Measurements from ENCODE around the gene NBEAL2. TPM values are rescaled to one million over a fixed set of nuclear protein-coding genes. Genes with fewer than 3 reads are reported as not detected.

Gene NBEAL2
- total RNA-seq, 1 donor from 2014 or later, result 115 TPM

DNA sequence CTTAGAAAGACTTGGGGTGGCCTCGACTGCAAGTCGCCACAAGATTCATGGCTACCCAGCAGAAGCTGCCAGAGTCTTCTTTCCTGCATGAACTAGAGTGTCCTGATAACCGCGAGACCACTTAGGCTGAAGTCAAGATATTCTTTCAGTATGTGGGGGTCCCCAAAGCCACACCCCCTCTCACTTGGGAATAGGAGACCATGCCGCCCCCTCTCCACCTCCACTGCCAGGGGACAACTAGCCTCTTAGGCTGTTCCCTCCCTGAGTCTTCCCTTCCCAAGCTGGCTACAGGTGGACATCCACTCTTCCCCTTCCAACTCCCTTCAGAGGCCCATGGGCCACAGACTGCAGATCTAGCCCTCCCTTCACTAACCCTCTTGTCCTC, 1.7 kb upstream of the NBEAL2 start:
- Mint-ChIP-seq H3K27me3 (peaks cover 2% of the 10 kb centered on the region), H3K27ac (peak overlapping the region; percentile 84), H3K36me3 (ENCODE audit: low read depth) (peaks cover 24% of the 10 kb centered on the region), H3K4me3 (peak overlapping the region; percentile 98), H3K9me3 (no peaks in the 10 kb centered on the region), H3K4me1 (peaks cover 54% of the 10 kb centered on the region)
- intact Hi-C loops (cut with micrococcal nuclease), result loop anchor here (2.0 to 5.0 kb wide), 4 partner anchors 29 to 305 kb away; partner anchors contain the start of genes KIF9, KLHL18 and SETD2
- no peak for DNase-seq

DNA sequence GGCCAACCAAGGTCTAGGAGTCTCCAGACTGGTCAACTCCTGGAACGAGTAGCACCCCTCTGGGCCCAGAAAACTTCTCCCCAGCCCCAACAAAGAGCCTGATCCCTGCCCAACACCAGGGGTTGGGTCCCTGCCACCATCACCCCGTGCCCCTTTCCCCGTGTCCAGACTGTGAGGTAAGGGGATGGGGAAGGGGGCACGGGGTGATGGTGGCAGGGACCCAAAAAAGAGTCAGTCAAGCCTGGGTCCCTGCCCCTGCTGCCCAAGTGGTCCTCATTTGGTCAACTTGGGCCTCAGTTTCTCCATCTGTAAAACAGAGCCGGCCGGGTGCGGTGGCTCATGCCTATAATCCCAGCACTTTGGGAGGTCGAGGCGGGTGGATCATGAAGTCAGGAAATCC, 1.1 kb upstream of the NBEAL2 start:
- intact Hi-C loops (cut with micrococcal nuclease), result loop anchor here (2.0 to 5.0 kb wide), 4 partner anchors 30 to 304 kb away; partner anchors contain the start of genes KIF9, KLHL18 and SETD2
- peaks cover 22% of the 10 kb centered on the region for H3K36me3 Mint-ChIP-seq (ENCODE audit: low read depth)
- H3K9me3 Mint-ChIP-seq, result no peaks in the 10 kb centered on the region
- peaks cover 53% of the 10 kb centered on the region for H3K4me1 Mint-ChIP-seq
- peak overlapping the region; percentile 93 for H3K27ac Mint-ChIP-seq
- peak overlapping the region; percentile 98 for H3K4me3 Mint-ChIP-seq
- no peak for DNase-seq
- H3K27me3 Mint-ChIP-seq, result peaks cover 2% of the 10 kb centered on the region

DNA sequence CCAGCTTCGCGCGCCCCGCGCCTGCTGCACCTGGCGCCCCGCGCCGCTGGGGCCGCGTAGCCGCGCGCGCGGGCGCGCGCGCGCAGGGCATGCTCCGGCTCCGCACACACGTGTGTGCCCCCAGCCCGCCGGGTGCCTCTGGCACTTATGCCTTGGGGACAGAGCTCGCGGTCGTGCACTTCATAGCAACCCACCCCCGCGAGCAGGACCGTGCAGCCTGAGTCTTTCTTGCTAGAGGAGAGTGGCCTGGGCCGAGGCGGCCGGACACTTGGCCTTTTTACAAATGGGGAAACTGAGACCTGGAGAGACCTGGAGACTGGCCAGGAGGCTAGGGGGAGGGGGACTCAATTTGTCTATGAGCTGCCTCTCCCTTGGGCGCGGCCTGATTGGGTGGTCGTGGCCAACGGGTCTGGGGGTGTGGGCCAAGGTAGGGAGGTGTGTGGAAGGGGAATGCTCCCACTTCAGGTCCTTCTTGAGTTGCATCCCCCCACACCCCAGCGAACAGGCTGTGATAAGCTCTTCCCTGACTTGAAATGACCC, 562 bp downstream of the NBEAL2 start:
- no peak for DNase-seq
- H3K36me3 Mint-ChIP-seq (ENCODE audit: low read depth), result peaks cover 9% of the 10 kb centered on the region
- H3K9me3 Mint-ChIP-seq, result no peaks in the 10 kb centered on the region
- intact Hi-C loops (cut with micrococcal nuclease), result loop anchor here (1.0 to 5.0 kb wide), 6 partner anchors 7 to 400 kb away; partner anchors contain the start of genes KIF9, KLHL18 and SETD2
- H3K27me3 Mint-ChIP-seq, result peaks cover 2% of the 10 kb centered on the region
- peak overlapping the region; percentile 88 for H3K4me3 Mint-ChIP-seq
- peak overlapping the region; percentile 82 for H3K27ac Mint-ChIP-seq
- peaks cover 52% of the 10 kb centered on the region for H3K4me1 Mint-ChIP-seq

DNA sequence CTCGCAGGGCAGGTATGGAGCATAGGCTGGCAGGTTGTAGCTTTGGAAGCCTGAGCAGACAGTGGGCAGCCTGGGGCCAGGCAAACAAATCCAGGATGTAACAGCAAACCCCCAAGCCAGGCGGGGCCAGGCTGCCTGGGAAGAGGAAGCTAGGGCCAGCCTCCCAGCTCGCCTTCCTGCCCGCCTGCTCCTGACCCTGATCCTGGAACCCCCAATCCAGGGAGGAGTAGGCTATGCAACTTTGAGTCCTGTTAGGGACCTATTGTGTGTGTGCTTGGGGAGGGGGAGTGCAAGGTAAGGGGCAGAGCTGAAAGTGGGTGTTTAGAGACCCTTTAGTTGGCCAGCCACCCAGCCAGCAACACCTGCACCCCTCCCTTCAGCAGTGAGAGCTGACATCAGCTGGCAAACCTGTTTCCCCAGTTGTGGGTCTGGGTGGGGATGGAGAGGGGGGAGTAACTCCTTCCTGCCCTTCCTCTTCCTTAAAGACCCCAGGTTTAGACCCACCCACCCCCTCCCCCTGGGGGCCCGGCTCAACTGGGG, 2.5 kb downstream of the NBEAL2 start:
- H3K36me3 Mint-ChIP-seq (ENCODE audit: low read depth), result peaks cover 4% of the 10 kb centered on the region
- DNase-seq, result no peak
- H3K4me3 Mint-ChIP-seq, result peak overlapping the region; percentile 70

DNA sequence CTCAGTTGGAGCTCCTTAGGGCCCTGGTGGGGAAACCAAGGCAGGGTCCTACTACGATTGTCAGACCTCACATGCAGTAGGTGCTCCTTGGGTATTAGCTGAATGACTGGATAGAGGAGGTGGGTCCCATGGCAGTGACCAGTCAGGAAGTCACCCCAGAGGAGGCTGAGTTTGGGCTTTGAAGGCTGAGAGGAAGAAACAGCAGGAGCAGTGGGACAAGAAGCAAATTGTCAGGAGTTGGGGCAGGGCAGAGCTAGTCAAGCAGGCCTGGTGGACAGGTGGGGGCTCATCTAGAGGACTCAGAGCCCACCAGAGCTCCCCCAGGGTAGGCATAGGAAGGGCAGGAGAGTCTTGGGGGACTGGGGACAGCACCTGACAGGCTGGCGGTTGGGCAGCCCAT, 3.1 kb downstream of the NBEAL2 start:
- Mint-ChIP-seq H3K36me3 (ENCODE audit: low read depth) (peaks cover 6% of the 10 kb centered on the region), H3K9me3 (no peaks in the 10 kb centered on the region), H3K27ac (peak overlapping the region; percentile 70), H3K4me3 (no peak overlapping the region), H3K27me3 (no peaks in the 10 kb centered on the region), H3K4me1 (peaks cover 63% of the 10 kb centered on the region)
- DNase-seq, result no peak
- intact Hi-C loops (cut with micrococcal nuclease), result no loop called here

More for the DNA sequence above, 2.5 kb downstream of the NBEAL2 start:
- Mint-ChIP-seq H3K27me3 (no peaks in the 10 kb centered on the region), H3K9me3 (no peaks in the 10 kb centered on the region), H3K4me1 (peaks cover 60% of the 10 kb centered on the region), H3K27ac (peak overlapping the region; percentile 60)
- intact Hi-C loops (cut with micrococcal nuclease), result no loop called here

DNA sequence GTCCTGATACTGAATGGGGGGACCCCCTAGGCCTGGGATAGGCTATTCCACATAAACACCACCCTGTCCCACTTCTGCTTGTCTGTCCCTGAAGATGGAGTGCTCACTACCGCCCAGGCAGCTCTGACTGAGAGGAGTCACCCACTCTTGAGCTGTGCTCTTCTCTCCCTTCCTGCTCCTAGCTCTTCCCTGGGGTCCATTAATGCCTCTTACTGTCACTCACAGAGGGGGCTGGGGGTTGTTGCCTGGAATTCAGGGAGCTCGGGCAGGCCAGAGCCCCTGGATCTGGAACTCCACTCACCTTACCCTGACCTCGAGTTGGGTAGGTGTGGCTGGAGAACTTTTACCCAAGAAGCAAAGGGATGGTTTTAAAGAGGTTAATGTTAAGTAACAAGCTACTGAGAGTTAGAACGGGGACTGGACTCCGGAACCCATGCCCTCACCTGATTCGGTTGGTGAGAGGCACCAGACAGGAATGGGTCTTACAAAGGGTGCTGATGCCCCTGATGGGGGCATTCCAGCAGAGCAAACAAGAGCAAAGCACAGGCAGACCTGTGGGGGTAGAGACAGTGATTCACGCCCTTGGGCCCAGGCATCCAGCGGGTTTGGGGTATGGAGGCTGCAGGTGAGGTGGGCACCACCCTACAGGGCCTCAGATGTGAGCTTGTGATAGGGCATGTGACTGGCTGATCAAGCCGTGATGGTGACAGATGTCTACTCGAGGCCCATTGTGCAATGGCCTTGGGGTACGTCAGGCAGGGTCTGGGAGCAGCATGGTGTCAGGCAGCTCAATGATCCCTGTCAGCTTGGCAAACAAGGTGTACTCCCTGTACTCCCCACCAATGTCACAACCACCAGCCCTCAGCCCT, 5.4 kb downstream of the NBEAL2 start:
- H3K27me3 Mint-ChIP-seq, result no peaks in the 10 kb centered on the region
- peaks cover 75% of the 10 kb centered on the region for H3K4me1 Mint-ChIP-seq
- H3K36me3 Mint-ChIP-seq (ENCODE audit: low read depth), result peaks cover 17% of the 10 kb centered on the region
- no peaks in the 10 kb centered on the region for H3K9me3 Mint-ChIP-seq
- DNase-seq, result no peak
- no peak overlapping the region for H3K4me3 Mint-ChIP-seq
- peak overlapping the region; percentile 62 for H3K27ac Mint-ChIP-seq
- intact Hi-C loops (cut with micrococcal nuclease), result no loop called here

DNA sequence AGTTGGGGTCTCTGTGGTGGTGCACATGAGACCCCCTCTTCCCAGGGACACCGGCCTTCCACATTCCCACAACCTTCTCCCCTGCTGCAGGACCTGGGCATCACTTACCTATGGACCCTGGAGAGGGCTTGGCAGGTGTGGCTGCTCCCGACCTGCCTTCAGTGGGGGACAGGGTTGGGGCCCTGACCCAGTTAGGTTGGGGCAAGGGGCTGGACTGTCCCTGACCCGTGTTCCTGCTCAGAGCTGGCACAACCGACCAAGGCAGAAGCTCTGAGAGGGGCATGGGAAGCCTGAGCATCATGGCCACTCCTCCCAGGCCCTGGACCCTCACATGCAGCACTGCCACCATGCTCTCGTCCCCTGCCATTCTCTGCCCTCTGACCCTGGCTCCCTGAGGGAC, 6.1 kb downstream of the NBEAL2 start:
- DNase-seq, result no peak
- peaks cover 79% of the 10 kb centered on the region for H3K4me1 Mint-ChIP-seq
- no peak overlapping the region for H3K4me3 Mint-ChIP-seq
- H3K9me3 Mint-ChIP-seq, result no peaks in the 10 kb centered on the region
- peaks cover 24% of the 10 kb centered on the region for H3K36me3 Mint-ChIP-seq (ENCODE audit: low read depth)
- no peaks in the 10 kb centered on the region for H3K27me3 Mint-ChIP-seq
- peak overlapping the region; percentile 97 for H3K27ac Mint-ChIP-seq
- intact Hi-C loops (cut with micrococcal nuclease), result no loop called here

DNA sequence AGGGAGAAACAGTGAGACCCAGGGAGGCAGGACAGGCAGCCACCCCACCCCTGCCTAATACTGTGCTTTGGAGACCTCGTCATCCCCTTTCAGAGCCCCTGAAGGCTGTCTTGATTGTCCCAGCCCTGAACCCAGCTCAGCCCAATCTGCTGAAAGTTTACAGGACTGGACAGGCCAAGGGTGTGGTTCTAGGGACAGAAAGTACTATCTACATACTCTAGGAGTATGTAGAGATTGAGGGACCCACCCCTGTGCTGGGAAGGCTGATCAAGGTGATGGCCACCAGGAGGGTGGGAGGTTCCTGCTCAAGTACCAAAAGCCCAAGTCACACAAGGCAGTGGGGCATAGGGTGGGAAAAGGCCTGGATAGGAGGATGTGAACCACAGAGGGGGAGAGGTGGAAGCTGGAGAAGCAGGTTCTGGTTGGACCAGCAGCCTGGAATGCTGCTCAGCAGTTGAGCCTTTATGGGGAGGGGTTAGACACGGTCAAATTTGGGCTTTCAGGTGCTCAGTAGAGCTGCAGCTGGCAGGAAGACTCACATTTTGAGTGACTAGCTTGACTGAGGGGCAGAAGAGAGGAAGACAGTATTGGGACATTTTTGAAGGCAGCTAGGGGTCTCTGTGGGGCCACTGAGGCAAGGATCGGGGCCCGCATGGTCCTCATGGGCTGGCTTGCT, 6.7 kb downstream of the NBEAL2 start:
- Mint-ChIP-seq H3K9me3 (no peaks in the 10 kb centered on the region), H3K4me1 (peaks cover 75% of the 10 kb centered on the region), H3K27ac (peak overlapping the region; percentile 97), H3K27me3 (no peaks in the 10 kb centered on the region), H3K36me3 (ENCODE audit: low read depth) (peaks cover 24% of the 10 kb centered on the region), H3K4me3 (peak overlapping the region; percentile 89)
- intact Hi-C loops (cut with micrococcal nuclease), result no loop called here
- DNase-seq, result no peak

DNA sequence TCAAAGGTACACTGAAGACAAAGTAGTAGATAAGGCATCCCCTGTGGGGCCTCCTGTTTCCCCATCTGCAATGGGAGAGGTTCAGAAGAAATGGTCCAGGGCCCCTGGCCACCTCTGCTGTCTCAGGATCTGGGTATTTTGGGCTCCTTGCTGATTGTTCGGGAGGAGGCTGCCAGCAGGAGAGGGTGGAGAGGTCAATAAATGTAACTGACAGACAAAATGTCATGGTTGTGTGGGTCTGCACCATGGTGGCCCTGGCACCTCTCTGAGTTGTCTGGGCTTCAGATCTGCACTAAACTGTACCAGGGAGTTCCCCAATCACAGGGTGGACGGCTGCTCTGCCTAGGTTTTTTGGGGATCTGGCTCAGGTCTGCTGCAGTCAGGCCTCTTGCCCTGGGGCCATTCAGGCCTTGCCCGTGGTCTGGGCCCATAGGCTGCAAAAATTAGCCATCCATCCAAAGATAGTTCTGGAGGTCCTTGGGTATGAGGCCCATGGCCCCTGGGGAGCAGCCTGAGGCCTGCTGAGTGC, 7.4 kb downstream of the NBEAL2 start:
- no peaks in the 10 kb centered on the region for H3K27me3 Mint-ChIP-seq
- intact Hi-C loops (cut with micrococcal nuclease), result loop anchor here (1.0 kb wide), 1 partner anchor 8 kb away; the partner anchor contains the start of gene NBEAL2
- no peak for DNase-seq
- H3K9me3 Mint-ChIP-seq, result no peaks in the 10 kb centered on the region
- peaks cover 26% of the 10 kb centered on the region for H3K36me3 Mint-ChIP-seq (ENCODE audit: low read depth)
- H3K4me1 Mint-ChIP-seq, result peaks cover 70% of the 10 kb centered on the region
- H3K4me3 Mint-ChIP-seq, result peak overlapping the region; percentile 89
- H3K27ac Mint-ChIP-seq, result peak overlapping the region; percentile 97

DNA sequence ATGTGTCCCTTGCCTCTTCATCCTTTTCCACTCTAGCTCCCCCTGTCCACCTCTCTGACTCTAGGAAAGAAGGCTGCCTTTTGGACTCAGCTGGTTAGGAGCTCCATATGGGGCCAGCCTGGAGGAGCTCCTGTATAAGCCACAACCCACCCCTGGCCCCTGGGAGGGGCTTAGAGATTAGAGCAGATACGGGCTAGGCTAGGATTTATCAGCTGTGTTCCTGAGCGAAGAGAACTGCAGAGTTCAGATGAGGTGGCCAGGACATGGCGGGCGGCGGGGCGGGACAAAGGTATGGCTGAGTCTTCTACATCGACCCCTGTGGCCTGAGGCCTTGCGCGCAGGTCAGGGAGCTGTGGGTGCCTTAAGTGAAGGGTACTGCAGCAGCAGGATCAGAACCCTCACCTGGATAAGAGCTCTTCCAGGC, 7.9 kb downstream of the NBEAL2 start:
- peak overlapping the region; percentile 89 for H3K4me3 Mint-ChIP-seq
- H3K4me1 Mint-ChIP-seq, result peaks cover 67% of the 10 kb centered on the region
- no peaks in the 10 kb centered on the region for H3K27me3 Mint-ChIP-seq
- peak overlapping the region; percentile 97 for H3K27ac Mint-ChIP-seq
- no peak for DNase-seq
- intact Hi-C loops (cut with micrococcal nuclease), result loop anchor here (1.0 kb wide), 1 partner anchor 8 kb away; the partner anchor contains the start of gene NBEAL2
- H3K36me3 Mint-ChIP-seq (ENCODE audit: low read depth), result peaks cover 27% of the 10 kb centered on the region
- H3K9me3 Mint-ChIP-seq, result no peaks in the 10 kb centered on the region

DNA sequence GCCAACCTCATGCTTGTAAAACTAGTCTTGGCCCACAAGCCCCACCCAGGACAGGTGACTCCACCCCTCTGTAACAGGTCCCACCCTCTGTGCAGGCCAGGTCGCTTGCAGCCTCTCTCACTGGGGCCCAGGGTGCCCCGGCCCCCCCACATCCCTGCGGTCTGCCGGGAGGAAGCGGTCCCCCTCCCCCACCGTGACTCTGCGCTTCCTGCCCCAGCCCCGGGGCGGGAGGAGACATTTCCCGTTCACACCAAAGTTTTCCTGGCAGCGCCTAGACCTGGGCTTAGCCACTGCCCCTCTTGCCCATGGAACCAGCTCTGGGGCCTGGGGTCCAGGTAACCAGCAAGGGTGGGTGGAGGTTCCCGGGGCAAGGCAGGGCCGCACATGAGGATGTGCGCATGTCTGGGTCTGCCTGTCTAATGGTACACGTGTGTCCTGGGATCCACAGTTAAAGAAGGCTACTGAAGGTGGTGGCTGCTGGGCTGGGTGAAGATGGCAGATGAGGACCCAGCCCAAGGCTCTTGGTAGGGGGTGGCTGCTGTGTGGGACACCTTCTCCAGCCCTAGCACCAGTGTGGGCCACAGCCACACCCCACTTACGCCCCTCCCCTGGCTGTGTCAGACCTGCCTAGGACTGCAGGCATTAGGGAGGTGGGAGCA, 8.4 kb downstream of the NBEAL2 start:
- H3K4me3 Mint-ChIP-seq, result peak overlapping the region; percentile 89
- H3K9me3 Mint-ChIP-seq, result no peaks in the 10 kb centered on the region
- peak overlapping the region; percentile 97 for H3K27ac Mint-ChIP-seq
- H3K27me3 Mint-ChIP-seq, result no peaks in the 10 kb centered on the region
- intact Hi-C loops (cut with micrococcal nuclease), result loop anchor here (1.0 kb wide), 1 partner anchor 9 kb away; the partner anchor contains the start of gene NBEAL2
- peak; percentile 97 for DNase-seq
- H3K36me3 Mint-ChIP-seq (ENCODE audit: low read depth), result peaks cover 30% of the 10 kb centered on the region
- peaks cover 62% of the 10 kb centered on the region for H3K4me1 Mint-ChIP-seq

DNA sequence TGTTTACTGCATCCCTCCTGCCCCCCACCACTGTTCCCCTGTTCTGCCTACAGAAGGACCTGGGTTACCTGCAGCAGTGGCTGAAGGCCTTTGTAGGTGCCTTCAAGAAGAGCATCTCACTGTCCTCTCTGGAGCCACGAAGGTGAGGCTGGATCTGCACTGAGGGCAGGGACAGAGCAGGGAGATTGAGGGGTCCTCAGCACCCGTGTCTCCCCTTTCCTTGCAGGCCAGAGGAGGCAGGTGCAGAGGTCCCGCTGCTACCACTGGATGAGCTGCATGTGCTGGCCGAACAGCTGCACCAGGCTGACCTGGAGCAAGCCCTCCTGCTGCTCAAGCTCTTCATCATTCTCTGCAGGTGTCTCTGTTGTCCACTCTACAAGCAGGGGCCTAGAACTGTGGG, 9.2 kb downstream of the NBEAL2 start:
- H3K4me1 Mint-ChIP-seq, result peaks cover 59% of the 10 kb centered on the region

More for the DNA sequence above, 9.2 kb downstream of the NBEAL2 start:
- H3K4me3 Mint-ChIP-seq, result peak overlapping the region; percentile 89
- no peak for DNase-seq
- H3K27me3 Mint-ChIP-seq, result no peaks in the 10 kb centered on the region
- peak overlapping the region; percentile 97 for H3K27ac Mint-ChIP-seq
- intact Hi-C loops (cut with micrococcal nuclease), result no loop called here
- H3K9me3 Mint-ChIP-seq, result no peaks in the 10 kb centered on the region
- H3K36me3 Mint-ChIP-seq (ENCODE audit: low read depth), result peaks cover 30% of the 10 kb centered on the region

Measured in activated CD4-positive, alpha-beta T cell treated with anti-CD3 and anti-CD28 coated beads, Interleukin-2, amount 10 ng/mL, durations not matched to agents 24 days and 14 days (primary cell).